HEK293 (cell line): ENCODE results near the gene KRTAP21-3.

Experiments
- KLF17 ChIP-seq: fragments of 450-650 bp; formaldehyde crosslinking; IDR thresholded peaks from 2 replicates; pipeline ENCODE4 v1.5.1; 2016; ENCODE audit warnings: missing biosample characterization, missing genetic modification characterization
- PRDM2 ChIP-seq: fragments of 450-650 bp; formaldehyde crosslinking; IDR thresholded peaks from 2 replicates; pipeline ENCODE4 v1.5.1; 2016; ENCODE audit warnings: missing biosample characterization, missing genetic modification characterization, borderline replicate concordance
- ZNF121 ChIP-seq: fragments of 450-650 bp; formaldehyde crosslinking; IDR thresholded peaks from 2 replicates; pipeline ENCODE4 v1.5.1; 2016; ENCODE audit warnings: missing biosample characterization, missing genetic modification characterization
- ZNF513 ChIP-seq: fragments of 450-650 bp; IDR thresholded peaks from 2 replicates; pipeline ENCODE4 v1.5.1; 2018; ENCODE audit warnings: missing biosample characterization, missing genetic modification characterization
- TF ChIP-seq, protein P1 (sequence below): fragments of 450-650 bp; formaldehyde crosslinking; IDR thresholded peaks from 2 replicates; pipeline ENCODE4 v1.5.1; 2016; ENCODE audit warnings: missing biosample characterization, missing genetic modification characterization
- TF ChIP-seq, protein P2 (sequence below): fragments of 450-650 bp; formaldehyde crosslinking; IDR thresholded peaks from 2 replicates; pipeline ENCODE4 v1.5.1; 2016; ENCODE audit warnings: missing biosample characterization, missing genetic modification characterization

- TF ChIP-seq ZNF513 (tag by site-specific recombination) (no peak), PRDM2 (tag by site-specific recombination) (no peak), ZNF121 (tag by site-specific recombination) (no peak), KLF17 (tag by site-specific recombination) (no peak)
- TF ChIP-seq, protein P1, sequence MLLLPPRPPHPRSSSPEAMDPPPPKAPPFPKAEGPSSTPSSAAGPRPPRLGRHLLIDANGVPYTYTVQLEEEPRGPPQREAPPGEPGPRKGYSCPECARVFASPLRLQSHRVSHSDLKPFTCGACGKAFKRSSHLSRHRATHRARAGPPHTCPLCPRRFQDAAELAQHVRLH: no peak
- TF ChIP-seq, protein P2, sequence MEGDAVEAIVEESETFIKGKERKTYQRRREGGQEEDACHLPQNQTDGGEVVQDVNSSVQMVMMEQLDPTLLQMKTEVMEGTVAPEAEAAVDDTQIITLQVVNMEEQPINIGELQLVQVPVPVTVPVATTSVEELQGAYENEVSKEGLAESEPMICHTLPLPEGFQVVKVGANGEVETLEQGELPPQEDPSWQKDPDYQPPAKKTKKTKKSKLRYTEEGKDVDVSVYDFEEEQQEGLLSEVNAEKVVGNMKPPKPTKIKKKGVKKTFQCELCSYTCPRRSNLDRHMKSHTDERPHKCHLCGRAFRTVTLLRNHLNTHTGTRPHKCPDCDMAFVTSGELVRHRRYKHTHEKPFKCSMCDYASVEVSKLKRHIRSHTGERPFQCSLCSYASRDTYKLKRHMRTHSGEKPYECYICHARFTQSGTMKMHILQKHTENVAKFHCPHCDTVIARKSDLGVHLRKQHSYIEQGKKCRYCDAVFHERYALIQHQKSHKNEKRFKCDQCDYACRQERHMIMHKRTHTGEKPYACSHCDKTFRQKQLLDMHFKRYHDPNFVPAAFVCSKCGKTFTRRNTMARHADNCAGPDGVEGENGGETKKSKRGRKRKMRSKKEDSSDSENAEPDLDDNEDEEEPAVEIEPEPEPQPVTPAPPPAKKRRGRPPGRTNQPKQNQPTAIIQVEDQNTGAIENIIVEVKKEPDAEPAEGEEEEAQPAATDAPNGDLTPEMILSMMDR (tag by site-specific recombination): no peak
Observed at GRCh38 chr21:30672985-30673650, 45.5 kb downstream of the KRTAP21-3 start.
